SK-N-MC (cell line): ENCODE data around the gene TMEM115.

ENCODE experiments used
- FOXP2 ChIP-seq: optimal IDR thresholded peaks from 2 replicates; pipeline ENCODE3; 2011; ENCODE audit warnings: mild to moderate bottlenecking, moderate library complexity; ENCODE audit not compliant: insufficient read depth; ENCODE audit errors: extremely low read length, control extremely low read depth
- POLR2AphosphoS5 ChIP-seq: IDR thresholded peaks from 2 replicates; pipeline ENCODE4 v1.6.1; 2012; ENCODE audit warnings: mild to moderate bottlenecking, low read depth, low read length, borderline replicate concordance

DNA sequence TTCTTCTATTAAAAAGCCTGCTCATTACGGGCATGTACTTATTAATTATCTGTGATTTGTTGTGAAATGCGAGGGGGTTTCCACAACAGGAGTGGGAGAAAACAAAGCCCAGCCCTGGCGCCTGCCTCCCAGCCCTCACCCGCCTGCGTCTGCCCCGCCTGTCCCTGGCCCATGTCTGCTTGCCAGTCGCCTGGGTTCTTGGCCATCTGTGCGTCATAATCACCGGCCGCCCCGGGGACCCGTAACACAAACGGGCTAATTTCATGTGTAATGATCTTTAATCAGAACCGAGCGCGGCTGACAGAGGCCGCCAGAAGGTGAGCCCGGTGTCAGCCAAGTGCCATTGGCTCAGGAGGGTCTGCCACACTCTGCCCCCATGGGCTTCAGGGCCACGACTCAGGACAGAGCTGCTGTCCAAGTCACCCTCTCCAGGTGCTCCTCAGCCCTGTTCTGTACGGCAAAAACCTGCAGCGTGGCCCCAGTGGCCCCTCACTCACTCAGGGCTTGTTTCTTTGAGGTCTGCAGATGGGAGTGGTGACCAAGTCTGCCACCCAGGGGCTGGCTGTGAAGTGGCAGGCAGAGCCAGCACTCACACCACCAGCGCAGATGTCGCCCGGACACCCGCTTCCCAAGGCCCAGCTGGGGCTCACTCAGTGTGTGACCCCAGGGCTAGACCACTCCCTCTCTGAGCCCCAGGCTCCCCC lies 28.8 kb upstream of the TMEM115 start:
- TF ChIP-seq POLR2AphosphoS5 (no peak), FOXP2 (no peak)
